Mesenchymal stem cell (in vitro differentiated cells and primary cell): Measurements from ENCODE around the gene MIOX.

ENCODE experiments used
- DNase-seq: peaks from one replicate; pipeline ENCODE4 v3.0.0-alpha.2; 2013
- H2AFZ ChIP-seq: one replicate; pipeline ENCODE4 v1.6.1; 2013; ENCODE audit warnings: low read depth, mild to moderate bottlenecking, control low read depth, inconsistent platforms, low read length, moderate library complexity
- H2AK5ac ChIP-seq: 2 replicates; pipeline ENCODE4 v1.6.1; 2013; ENCODE audit warnings: low read length, moderate library complexity, mild to moderate bottlenecking, inconsistent platforms; ENCODE audit not compliant: severe bottlenecking
- H2BK120ac ChIP-seq: one replicate; pipeline ENCODE4 v1.6.1; 2013; ENCODE audit warnings: low read depth, mild to moderate bottlenecking, inconsistent platforms, low read length, moderate library complexity
- H2BK12ac ChIP-seq, 2 experiments: one replicate each; pipeline ENCODE4 v1.6.1; 2013; ENCODE audit warnings: inconsistent platforms in 2 of 2, low read length in 2 of 2, mild to moderate bottlenecking in 2 of 2, moderate library complexity in 2 of 2, control low read depth in 1 of 2
- H2BK15ac ChIP-seq: one replicate; pipeline ENCODE4 v1.6.1; 2013; ENCODE audit warnings: mild to moderate bottlenecking, low read depth, inconsistent platforms; ENCODE audit not compliant: poor library complexity, severe bottlenecking
- H2BK5ac ChIP-seq: 2 replicates; pipeline ENCODE4 v1.6.1; 2013; ENCODE audit warnings: low read depth, mild to moderate bottlenecking, low read length, control low read depth, inconsistent platforms; ENCODE audit not compliant: poor library complexity, severe bottlenecking
- H3K14ac ChIP-seq, 2 experiments: one replicate each; pipeline ENCODE4 v1.6.1; 2013; ENCODE audit warnings: inconsistent platforms in 2 of 2, low read length in 2 of 2, control low read depth in 1 of 2, mild to moderate bottlenecking in 1 of 2, moderate library complexity in 1 of 2
- H3K18ac ChIP-seq, 2 experiments: one replicate each; pipeline ENCODE4 v1.6.1; 2013; ENCODE audit warnings: inconsistent platforms in 2 of 2, low read length in 2 of 2, control low read depth in 1 of 2, low read depth in 1 of 2, mild to moderate bottlenecking in 1 of 2
- H3K23ac ChIP-seq, 2 experiments: one replicate each; pipeline ENCODE4 v1.6.1; 2013; ENCODE audit warnings: inconsistent platforms in 2 of 2, low read length in 2 of 2, mild to moderate bottlenecking in 2 of 2, moderate library complexity in 2 of 2, control low read depth in 1 of 2
- H3K27ac ChIP-seq: 2 replicates; pipeline ENCODE4 v1.5.1; 2013; ENCODE audit warnings: mild to moderate bottlenecking, moderate library complexity, low read length, control low read depth, inconsistent platforms; ENCODE audit not compliant: poor library complexity, severe bottlenecking
- H3K27me3 ChIP-seq, 2 experiments: 2 replicates each; pipeline versions ENCODE4 v1.6.1 to v1.7.0; 2013; ENCODE audit warnings: low read length in 2 of 2, mild to moderate bottlenecking in 2 of 2, moderate library complexity in 2 of 2, control low read depth in 1 of 2, inconsistent platforms in 1 of 2; ENCODE audit not compliant: control insufficient read depth in 1 of 2, insufficient read depth in 1 of 2
- H3K36me3 ChIP-seq, 2 experiments: 2 replicates each; pipeline versions ENCODE4 v1.6.1 to v1.7.0; 2013; ENCODE audit warnings: low read length in 2 of 2, control low read depth in 1 of 2, inconsistent platforms in 1 of 2, low read depth in 1 of 2, mild to moderate bottlenecking in 1 of 2; ENCODE audit not compliant: insufficient read depth in 2 of 2, control insufficient read depth in 1 of 2
- H3K4ac ChIP-seq, 2 experiments: one replicate each; pipeline ENCODE4 v1.6.1; 2013; ENCODE audit warnings: inconsistent platforms in 2 of 2, low read length in 2 of 2, mild to moderate bottlenecking in 2 of 2, moderate library complexity in 2 of 2, control low read depth in 1 of 2, low read depth in 1 of 2
- H3K4me1 ChIP-seq: 2 replicates; pipeline ENCODE4 v1.6.1; 2013; ENCODE audit warnings: low read depth, low read length, control low read depth; ENCODE audit not compliant: control insufficient read depth, insufficient read depth
- H3K4me2 ChIP-seq: 2 replicates; pipeline ENCODE4 v1.6.1; 2013; ENCODE audit warnings: low read length, mild to moderate bottlenecking, inconsistent platforms; ENCODE audit not compliant: poor library complexity, severe bottlenecking
- H3K4me3 ChIP-seq, 2 experiments: 2 replicates each; pipeline versions ENCODE4 v1.5.1 to v1.7.0; 2013; ENCODE audit warnings: low read length in 2 of 2, mild to moderate bottlenecking in 2 of 2, control low read depth in 1 of 2, low read depth in 1 of 2; ENCODE audit not compliant: insufficient read depth in 1 of 2
- H3K79me1 ChIP-seq: replicated peaks from 2 replicates; pipeline ENCODE4 v1.6.1; 2013; ENCODE audit warnings: mild to moderate bottlenecking, control low read depth, low read length, inconsistent platforms; ENCODE audit not compliant: poor library complexity, severe bottlenecking
- H3K9ac ChIP-seq: 2 replicates; pipeline ENCODE4 v1.7.0; 2013; ENCODE audit warnings: mild to moderate bottlenecking, low read length, moderate library complexity
- H3K9me3 ChIP-seq: 2 replicates; pipeline ENCODE4 v1.7.0; 2013; ENCODE audit warnings: mild to moderate bottlenecking, low read length; ENCODE audit not compliant: control insufficient read depth
- H4K8ac ChIP-seq: one replicate; pipeline ENCODE4 v1.6.1; 2013; ENCODE audit warnings: inconsistent platforms, mild to moderate bottlenecking, low read length, moderate library complexity
- H4K91ac ChIP-seq: one replicate; pipeline ENCODE4 v1.6.1; 2013; ENCODE audit warnings: mild to moderate bottlenecking, low read length, inconsistent platforms
- WGBS: methylation state at CpG from one replicate; pipeline ENCODE4 v1.1.7; 2013; ENCODE audit warnings: mixed read lengths; 5-methylcytosine and 5-hydroxymethylcytosine counted together

The MIOX gene

GRCh38 chr22:50475652-50476002 lies 11.0 kb upstream of the MIOX start:
- DNase-seq = no peak
- H3K36me3 ChIP-seq = peaks cover 0 to 24% of the 10 kb centered on the region in 2 experiments
- no peak overlapping the region for H2BK5ac ChIP-seq
- no peak overlapping the region for H3K27ac ChIP-seq
- no peak overlapping the region for H2BK120ac ChIP-seq
- H3K18ac ChIP-seq = peak overlapping the region in 1 of 2 experiments; percentile 88
- no peaks in the 10 kb centered on the region for H3K79me1 ChIP-seq
- H3K14ac ChIP-seq = no peak overlapping the region
- H4K91ac ChIP-seq = no peak overlapping the region
- peak overlapping the region in 1 of 2 experiments; percentile 44 for H3K4ac ChIP-seq
- peak overlapping the region; percentile 47 for H2AK5ac ChIP-seq
- no peaks in the 10 kb centered on the region for H3K9me3 ChIP-seq
- H2AFZ ChIP-seq = peak overlapping the region; percentile 32
- H2BK15ac ChIP-seq = peak overlapping the region; percentile 4
- 99% methylated on average over 6 of the region's 6 CpGs for WGBS
- H3K27me3 ChIP-seq = peaks cover 11 to 15% of the 10 kb centered on the region in 2 experiments
- peak overlapping the region in 1 of 2 experiments; percentile 22 for H2BK12ac ChIP-seq
- H3K4me2 ChIP-seq = no peak overlapping the region
- no peak overlapping the region for H3K23ac ChIP-seq
- peak overlapping the region in 1 of 2 experiments; percentile 78 for H3K4me3 ChIP-seq
- peaks cover 39% of the 10 kb centered on the region for H3K4me1 ChIP-seq
- peak overlapping the region; percentile 82 for H3K9ac ChIP-seq
- peak overlapping the region; percentile 74 for H4K8ac ChIP-seq

- no peak overlapping the region for H2AK5ac ChIP-seq
- H2BK5ac ChIP-seq = no peak overlapping the region
- H3K27me3 ChIP-seq = peaks cover 18 to 27% of the 10 kb centered on the region in 2 experiments
- no peak overlapping the region for H3K9ac ChIP-seq
- H3K4ac ChIP-seq = no peak overlapping the region
- H2BK120ac ChIP-seq = no peak overlapping the region
- H3K27ac ChIP-seq = no peak overlapping the region
- no peak overlapping the region for H3K23ac ChIP-seq
- no peak overlapping the region for H3K4me2 ChIP-seq
- no peaks in the 10 kb centered on the region for H3K79me1 ChIP-seq
- WGBS = 85% methylated on average over 7 of the region's 7 CpGs
- H3K18ac ChIP-seq = no peak overlapping the region
- H3K9me3 ChIP-seq = no peaks in the 10 kb centered on the region
- peaks cover 0 to 18% of the 10 kb centered on the region in 2 experiments for H3K36me3 ChIP-seq
- peak overlapping the region; percentile 41 for H4K8ac ChIP-seq
- no peak overlapping the region for H3K14ac ChIP-seq
- H2AFZ ChIP-seq = no peak overlapping the region
- H4K91ac ChIP-seq = peak overlapping the region; percentile 35
- DNase-seq = no peak
- H2BK12ac ChIP-seq = no peak overlapping the region
- H3K4me1 ChIP-seq = peaks cover 37% of the 10 kb centered on the region
- no peak overlapping the region for H3K4me3 ChIP-seq
- no peak overlapping the region for H2BK15ac ChIP-seq
Measured at GRCh38 chr22:50476868-50477267, 9.8 kb upstream of the MIOX start.

GRCh38 chr22:50477923-50478322 lies 8.7 kb upstream of the MIOX start:
- Histone ChIP-seq H3K9me3 (no peaks in the 10 kb centered on the region), H3K27ac (no peak overlapping the region), H2AFZ (no peak overlapping the region), H2BK5ac (no peak overlapping the region), H3K23ac (no peak overlapping the region), H3K4me3 (no peak overlapping the region), H3K18ac (no peak overlapping the region), H2BK120ac (no peak overlapping the region), H3K9ac (no peak overlapping the region), H3K79me1 (no peaks in the 10 kb centered on the region), H3K14ac (no peak overlapping the region), H4K91ac (no peak overlapping the region), H3K4me1 (peaks cover 32% of the 10 kb centered on the region), H2AK5ac (no peak overlapping the region), H2BK12ac (no peak overlapping the region), H4K8ac (no peak overlapping the region), H2BK15ac (no peak overlapping the region), H3K4me2 (no peak overlapping the region), H3K4ac (no peak overlapping the region), H3K36me3 (peaks cover 0 to 12% of the 10 kb centered on the region in 2 experiments), H3K27me3 (peaks cover 23 to 38% of the 10 kb centered on the region in 2 experiments)
- WGBS = 87% methylated on average over 10 of the region's 12 CpGs
- no peak for DNase-seq

GRCh38 chr22:50479721-50480120 lies 6.9 kb upstream of the MIOX start:
- no peak overlapping the region for H2BK120ac ChIP-seq
- H3K9ac ChIP-seq = no peak overlapping the region
- H4K8ac ChIP-seq = no peak overlapping the region
- no peak overlapping the region for H2BK12ac ChIP-seq
- WGBS = 87% methylated on average over 11 of the region's 11 CpGs
- no peak overlapping the region for H3K4me3 ChIP-seq
- H3K27ac ChIP-seq = no peak overlapping the region
- H4K91ac ChIP-seq = no peak overlapping the region
- H3K14ac ChIP-seq = no peak overlapping the region
- no peak overlapping the region for H3K4ac ChIP-seq
- H3K79me1 ChIP-seq = no peaks in the 10 kb centered on the region
- no peak overlapping the region for H2AFZ ChIP-seq
- H3K23ac ChIP-seq = no peak overlapping the region
- H3K9me3 ChIP-seq = no peaks in the 10 kb centered on the region
- peaks cover 29% of the 10 kb centered on the region for H3K4me1 ChIP-seq
- H3K27me3 ChIP-seq = peaks cover 23 to 55% of the 10 kb centered on the region in 2 experiments
- H3K18ac ChIP-seq = no peak overlapping the region
- H2BK5ac ChIP-seq = no peak overlapping the region
- H3K36me3 ChIP-seq = peaks cover 0 to 14% of the 10 kb centered on the region in 2 experiments
- no peak overlapping the region for H3K4me2 ChIP-seq
- no peak for DNase-seq
- no peak overlapping the region for H2AK5ac ChIP-seq
- no peak overlapping the region for H2BK15ac ChIP-seq
